K562 (cell line): ENCODE measurements around the gene TMEM234. TPM values are rescaled to one million over a fixed set of nuclear protein-coding genes. Genes with fewer than 3 reads are reported as not detected.

Experiments
- BRF1 ChIP-seq: IDR thresholded peaks from 3 replicates; pipeline ENCODE4 v1.6.1; 2011; ENCODE audit warnings: borderline replicate concordance, mild to moderate bottlenecking; ENCODE audit not compliant: insufficient read length; ENCODE audit errors: extremely low read depth
- CHCHD3 ChIP-seq: fragments of 250-450 bp; sonication (Bioruptor Pico); IDR thresholded peaks from 2 replicates; pipeline ENCODE4 v2.1.2; 2022; ENCODE audit warnings: mild to moderate bottlenecking
- CREBBP ChIP-seq: IDR thresholded peaks from one replicate; pipeline ENCODE4 v1.6.1; 2012; ENCODE audit warnings: low read depth, mild to moderate bottlenecking, control low read depth, inconsistent platforms, low read length
- GABPA ChIP-seq: fragments of 200-800 bp; sonication (Bioruptor generic); conservative IDR thresholded peaks from 2 replicates; pipeline ENCODE4 v1.6.1; 2016; ENCODE audit warnings: low read depth, missing genetic modification characterization, missing compliant biosample characterization
- HINFP ChIP-seq: fragments of 450-650 bp; conservative IDR thresholded peaks from 2 replicates; pipeline ENCODE4 v1.6.1; 2016; ENCODE audit warnings: missing genetic modification characterization, low read depth, mild to moderate bottlenecking, control low read depth, missing compliant biosample characterization
- ILK ChIP-seq: fragments of 450-650 bp; IDR thresholded peaks from 2 replicates; pipeline ENCODE4 v1.6.1; 2016; ENCODE audit warnings: missing genetic modification characterization, low read depth, mild to moderate bottlenecking, missing compliant biosample characterization, moderate library complexity, borderline replicate concordance
- KAT8 ChIP-seq: fragments of 450-650 bp; IDR thresholded peaks from 2 replicates; pipeline ENCODE4 v1.6.1; 2016; ENCODE audit warnings: low read depth, mild to moderate bottlenecking
- MYC ChIP-seq, 2 experiments: fragments of 250-450 bp in 1 of 2; sonication (Bioruptor Pico) in 1 of 2; IDR thresholded peaks; 2 replicates each; pipeline versions ENCODE4 v1.5.1 to v1.6.1; 2012 to 2021; ENCODE audit warnings: low read depth in 2 of 2, borderline replicate concordance in 1 of 2, improper control_type of control experiment in 1 of 2, low read length in 1 of 2, mild to moderate bottlenecking in 1 of 2, moderate library complexity in 1 of 2
- POLR2H ChIP-seq: IDR thresholded peaks from 2 replicates; pipeline ENCODE4 v1.6.1; 2016; ENCODE audit warnings: missing genetic modification characterization, low read depth, mild to moderate bottlenecking, control low read depth, missing compliant biosample characterization, moderate library complexity
- RB1 ChIP-seq: fragments of 450-650 bp; IDR thresholded peaks from 2 replicates; pipeline ENCODE4 v1.6.1; 2017; ENCODE audit warnings: low read depth, mild to moderate bottlenecking
- RBM39 ChIP-seq: fragments of 200-400 bp; formaldehyde crosslinking; optimal IDR thresholded peaks from 2 replicates; pipeline ENCODE3; 2018; ENCODE audit warnings: low read depth, low read length
- SRSF7 ChIP-seq: fragments of 200-400 bp; formaldehyde crosslinking; optimal IDR thresholded peaks from 2 replicates; pipeline ENCODE3; 2017; ENCODE audit warnings: mild to moderate bottlenecking, low read depth, low read length
- TAF7 ChIP-seq: fragments of 450-650 bp; IDR thresholded peaks from 2 replicates; pipeline ENCODE4 v1.6.1; 2016; ENCODE audit warnings: missing genetic modification characterization, missing compliant biosample characterization
- XRCC4 ChIP-seq: IDR thresholded peaks from one replicate; pipeline ENCODE4 v1.6.1; 2011; ENCODE audit not compliant: insufficient read depth, insufficient read length; ENCODE audit errors: extremely low read depth
- ZNF140 ChIP-seq: fragments of 250-450 bp; sonication (Bioruptor Pico); IDR thresholded peaks from 2 replicates; pipeline ENCODE4 v1.8.0; 2021; ENCODE audit warnings: moderate library complexity, mild to moderate bottlenecking, inconsistent platforms
- ZNF282 ChIP-seq: sonication (generic); formaldehyde crosslinking; IDR thresholded peaks from 2 replicates; pipeline ENCODE4 v1.8.1; 2023; ENCODE audit warnings: missing genetic modification reagents
- ZNF347 ChIP-seq: fragments of 450-650 bp; formaldehyde crosslinking; IDR thresholded peaks from 2 replicates; pipeline ENCODE4 v1.4.0; 2020; ENCODE audit warnings: low read depth, mild to moderate bottlenecking, moderate library complexity
- ZNF77 ChIP-seq: fragments of 250-450 bp; sonication (Bioruptor Pico); IDR thresholded peaks from 2 replicates; pipeline ENCODE4 v1.5.0; 2020
- ZNF780A ChIP-seq: fragments of 250-450 bp; sonication (Bioruptor Pico); IDR thresholded peaks from 2 replicates; pipeline ENCODE4 v1.5.0; 2021; ENCODE audit warnings: mild to moderate bottlenecking
- polyA plus RNA-seq, 8 experiments: library from polyadenylated mRNA; depleted of rRNA in 4 of 8; stranded (reverse) in 5 of 8; unstranded in 3 of 8; fragments of >200 nt; fragmentation: Nextera tagmentation in 2 of 8; fragmentation: Illumina TruSeq in 1 of 8; extraction: Ambion mirVana in 2 of 8; extraction: Trizol in 1 of 8; gene quantifications; 2 replicates each; pipeline versions ENCODE4 v1.2.1 to v1.2.3, GENCODE V29; 2011 to 2014; ENCODE audit warnings: inconsistent platforms in 1 of 8, missing spikeins in 1 of 8
- total RNA-seq, 7 experiments: library from RNA; depleted of rRNA in 6 of 7; stranded (reverse); fragments of >200 nt in 6 of 7; fragmentation: Illumina TruSeq in 2 of 7; extraction: Trizol in 2 of 7; gene quantifications; 2 replicates each; pipeline versions ENCODE4 v1.2.1 to v1.2.3, GENCODE V29; 2011 to 2021; ENCODE audit warnings: low replicate concordance in 1 of 7
- TF ChIP-seq, protein P1 (sequence below): fragments of 250-450 bp; sonication (Bioruptor Pico); IDR thresholded peaks from 2 replicates; pipeline ENCODE4 v1.5.1; 2021; ENCODE audit warnings: mild to moderate bottlenecking
- TF ChIP-seq, protein P2 (sequence below): fragments of 450-650 bp; IDR thresholded peaks from 2 replicates; pipeline ENCODE4 v1.6.1; 2017; ENCODE audit warnings: antibody characterized with exemption, mild to moderate bottlenecking

TMEM234 gene
- total and polyA plus RNA-seq, 9 of the 15 experiments (the other 6 are each of a cell fraction or from before 2014, with no cell fraction given) = 5.0 to 12.9 (median 7.6) TPM

- TF ChIP-seq HINFP (tag) = no peak
- TF ChIP-seq XRCC4 = no peak
- TF ChIP-seq ZNF780A (CRISPR knock-in tag) = no peak
- no peak for TF ChIP-seq ZNF140 (CRISPR knock-in tag)
- TF ChIP-seq SRSF7 = no peak
- TF ChIP-seq, protein P1, sequence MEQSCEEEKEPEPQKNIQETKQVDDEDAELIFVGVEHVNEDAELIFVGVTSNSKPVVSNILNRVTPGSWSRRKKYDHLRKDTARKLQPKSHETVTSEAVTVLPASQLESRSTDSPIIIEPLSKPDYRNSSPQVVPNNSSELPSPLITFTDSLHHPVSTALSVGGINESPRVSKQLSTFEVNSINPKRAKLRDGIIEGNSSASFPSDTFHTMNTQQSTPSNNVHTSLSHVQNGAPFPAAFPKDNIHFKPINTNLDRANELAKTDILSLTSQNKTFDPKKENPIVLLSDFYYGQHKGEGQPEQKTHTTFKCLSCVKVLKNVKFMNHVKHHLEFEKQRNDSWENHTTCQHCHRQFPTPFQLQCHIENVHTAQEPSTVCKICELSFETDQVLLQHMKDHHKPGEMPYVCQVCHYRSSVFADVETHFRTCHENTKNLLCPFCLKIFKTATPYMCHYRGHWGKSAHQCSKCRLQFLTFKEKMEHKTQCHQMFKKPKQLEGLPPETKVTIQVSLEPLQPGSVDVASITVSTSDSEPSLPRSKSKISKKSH (CRISPR knock-in tag) = no peak
- no peak for TF ChIP-seq BRF1
- no peak for TF ChIP-seq CREBBP
- no peak for TF ChIP-seq GABPA
- no peak for TF ChIP-seq CHCHD3
- TF ChIP-seq, protein P2, sequence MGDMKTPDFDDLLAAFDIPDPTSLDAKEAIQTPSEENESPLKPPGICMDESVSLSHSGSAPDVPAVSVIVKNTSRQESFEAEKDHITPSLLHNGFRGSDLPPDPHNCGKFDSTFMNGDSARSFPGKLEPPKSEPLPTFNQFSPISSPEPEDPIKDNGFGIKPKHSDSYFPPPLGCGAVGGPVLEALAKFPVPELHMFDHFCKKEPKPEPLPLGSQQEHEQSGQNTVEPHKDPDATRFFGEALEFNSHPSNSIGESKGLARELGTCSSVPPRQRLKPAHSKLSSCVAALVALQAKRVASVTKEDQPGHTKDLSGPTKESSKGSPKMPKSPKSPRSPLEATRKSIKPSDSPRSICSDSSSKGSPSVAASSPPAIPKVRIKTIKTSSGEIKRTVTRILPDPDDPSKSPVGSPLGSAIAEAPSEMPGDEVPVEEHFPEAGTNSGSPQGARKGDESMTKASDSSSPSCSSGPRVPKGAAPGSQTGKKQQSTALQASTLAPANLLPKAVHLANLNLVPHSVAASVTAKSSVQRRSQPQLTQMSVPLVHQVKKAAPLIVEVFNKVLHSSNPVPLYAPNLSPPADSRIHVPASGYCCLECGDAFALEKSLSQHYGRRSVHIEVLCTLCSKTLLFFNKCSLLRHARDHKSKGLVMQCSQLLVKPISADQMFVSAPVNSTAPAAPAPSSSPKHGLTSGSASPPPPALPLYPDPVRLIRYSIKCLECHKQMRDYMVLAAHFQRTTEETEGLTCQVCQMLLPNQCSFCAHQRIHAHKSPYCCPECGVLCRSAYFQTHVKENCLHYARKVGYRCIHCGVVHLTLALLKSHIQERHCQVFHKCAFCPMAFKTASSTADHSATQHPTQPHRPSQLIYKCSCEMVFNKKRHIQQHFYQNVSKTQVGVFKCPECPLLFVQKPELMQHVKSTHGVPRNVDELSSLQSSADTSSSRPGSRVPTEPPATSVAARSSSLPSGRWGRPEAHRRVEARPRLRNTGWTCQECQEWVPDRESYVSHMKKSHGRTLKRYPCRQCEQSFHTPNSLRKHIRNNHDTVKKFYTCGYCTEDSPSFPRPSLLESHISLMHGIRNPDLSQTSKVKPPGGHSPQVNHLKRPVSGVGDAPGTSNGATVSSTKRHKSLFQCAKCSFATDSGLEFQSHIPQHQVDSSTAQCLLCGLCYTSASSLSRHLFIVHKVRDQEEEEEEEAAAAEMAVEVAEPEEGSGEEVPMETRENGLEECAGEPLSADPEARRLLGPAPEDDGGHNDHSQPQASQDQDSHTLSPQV = peak; percentile 34; the same call in 1 of the 2 replicates
- no peak for TF ChIP-seq POLR2H (tag)
- peak; percentile 82 for TF ChIP-seq MYC (IDR thresholded peaks at IDR 0.05; ENCODE audit: low read depth, low read length)
- TF ChIP-seq MYC (CRISPR knock-in tag; IDR thresholded peaks at IDR 0.05; ENCODE audit: borderline replicate concordance, low read depth) = no peak
- TF ChIP-seq KAT8 = no peak
- TF ChIP-seq RBM39 = no peak
- TF ChIP-seq RB1 = peak; percentile 95
- TF ChIP-seq ZNF77 (CRISPR knock-in tag) = no peak
- TF ChIP-seq ILK (tag) = no peak
- no peak for TF ChIP-seq TAF7
- no peak for TF ChIP-seq ZNF282
- no peak for TF ChIP-seq ZNF347 (CRISPR knock-in tag)
These were observed 26.1 kb upstream of the TMEM234 start (continued) for GRCh38 chr1:32247983-32248889.
